ENCODE results near the gene UBL3.

DNA sequence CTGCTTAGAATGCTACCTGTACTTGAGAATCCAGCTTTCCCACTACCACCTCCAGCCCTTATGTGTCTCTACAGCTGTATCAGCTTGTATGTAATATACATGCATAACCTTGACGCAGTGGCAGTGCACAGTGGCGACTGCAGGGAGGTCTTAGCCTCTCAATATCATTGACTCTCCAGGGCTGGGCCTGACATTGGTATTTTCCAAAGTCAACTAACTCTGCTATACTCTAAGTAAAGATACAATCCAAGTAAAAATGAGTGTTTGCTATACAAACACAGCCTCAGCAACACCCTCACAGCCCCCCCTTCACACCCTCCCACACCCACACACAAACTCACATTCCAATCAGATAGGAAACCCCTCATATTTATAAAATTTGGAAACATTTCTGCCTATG, 6.7 kb upstream of the UBL3 start:
- TF ChIP-seq, protein P1, sequence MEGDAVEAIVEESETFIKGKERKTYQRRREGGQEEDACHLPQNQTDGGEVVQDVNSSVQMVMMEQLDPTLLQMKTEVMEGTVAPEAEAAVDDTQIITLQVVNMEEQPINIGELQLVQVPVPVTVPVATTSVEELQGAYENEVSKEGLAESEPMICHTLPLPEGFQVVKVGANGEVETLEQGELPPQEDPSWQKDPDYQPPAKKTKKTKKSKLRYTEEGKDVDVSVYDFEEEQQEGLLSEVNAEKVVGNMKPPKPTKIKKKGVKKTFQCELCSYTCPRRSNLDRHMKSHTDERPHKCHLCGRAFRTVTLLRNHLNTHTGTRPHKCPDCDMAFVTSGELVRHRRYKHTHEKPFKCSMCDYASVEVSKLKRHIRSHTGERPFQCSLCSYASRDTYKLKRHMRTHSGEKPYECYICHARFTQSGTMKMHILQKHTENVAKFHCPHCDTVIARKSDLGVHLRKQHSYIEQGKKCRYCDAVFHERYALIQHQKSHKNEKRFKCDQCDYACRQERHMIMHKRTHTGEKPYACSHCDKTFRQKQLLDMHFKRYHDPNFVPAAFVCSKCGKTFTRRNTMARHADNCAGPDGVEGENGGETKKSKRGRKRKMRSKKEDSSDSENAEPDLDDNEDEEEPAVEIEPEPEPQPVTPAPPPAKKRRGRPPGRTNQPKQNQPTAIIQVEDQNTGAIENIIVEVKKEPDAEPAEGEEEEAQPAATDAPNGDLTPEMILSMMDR (IDR thresholded peaks at IDR 0.05): no peak
- no peak for TF ChIP-seq POLR2A (IDR thresholded peaks at IDR 0.05)
- TF ChIP-seq EP300 (IDR thresholded peaks at IDR 0.05): no peak

Measured in tibial nerve (tissue), 4 donors.